Smooth muscle cell of the coronary artery (primary cell): ENCODE measurements around the gene SCN9A. TPM values are rescaled to one million over a fixed set of nuclear protein-coding genes. Genes with fewer than 3 reads are reported as not detected.

Experiments
- total RNA-seq: library from RNA; depleted of rRNA; stranded (reverse); fragments of >200 nt; gene quantifications from 2 replicates; pipeline ENCODE4 v1.2.3, GENCODE V29; 2014; ENCODE audit warnings: low replicate concordance

Gene SCN9A
- total RNA-seq, result 0.83 and 2.6 TPM in 2 replicates

GRCh38 chr2:166375736-166376487 is at the start of gene SCN9A:
TSS of gene SCN9A (minus strand) at chr2:166375944. CDS start at chr2:166311756, 64,188 bp downstream.

Other genes starting within 250 kb of the SCN9A start
- 1.1 TPM in 1 of 2 replicates, not detected in the other for gene SCN1A, start 247.9 kb downstream of the SCN9A start, total RNA-seq
- gene SCN7A, start 118.3 kb upstream of the SCN9A start, total RNA-seq, result 0.15 TPM in 1 of 2 replicates, not detected in the other